Ovary (tissue), 9 donors: ENCODE data around the gene PHACTR1. TPM values are rescaled to one million over a fixed set of nuclear protein-coding genes. Genes with fewer than 3 reads are reported as not detected.

Experiments used
- DNase-seq, 5 donors: peaks; one replicate each; pipeline ENCODE4 v3.0.0-alpha.2; 2019 to 2020
- H3K27ac ChIP-seq, 2 donors: fragments of 200-600 bp; one replicate each; pipeline versions ENCODE4 v1.5.1 to v1.8.0; 2019 to 2022
- H3K27me3 ChIP-seq: fragments of 200-600 bp; one replicate; pipeline ENCODE4 v1.8.0; 2022
- H3K36me3 ChIP-seq: fragments of 200-600 bp; sonication (generic); one replicate; pipeline ENCODE4 v1.5.1; 2019
- H3K4me1 ChIP-seq: one replicate; pipeline ENCODE4 v1.8.1; 2013; ENCODE audit warnings: mild to moderate bottlenecking, moderate library complexity; ENCODE audit not compliant: insufficient read depth
- H3K4me3 ChIP-seq: fragments of 200-600 bp; sonication (generic); one replicate; pipeline ENCODE4 v1.5.1; 2017
- H3K9me3 ChIP-seq, 2 donors: fragments of 200-600 bp in 1 of 2; sonication (generic) in 1 of 2; one replicate each; pipeline versions ENCODE4 v1.5.1 to v1.8.1; 2013 to 2019; ENCODE audit warnings: mild to moderate bottlenecking in 1 of 2, moderate library complexity in 1 of 2
- EP300 ChIP-seq: sonication (generic); formaldehyde crosslinking; IDR thresholded peaks from one replicate; pipeline ENCODE4 v1.6.1; 2017; ENCODE audit warnings: antibody characterized with exemption
- POLR2A ChIP-seq: fragments of 450-650 bp; IDR thresholded peaks from one replicate; pipeline ENCODE4 v1.6.1; 2017; ENCODE audit warnings: antibody characterized with exemption, mild to moderate bottlenecking, moderate library complexity
- WGBS, 3 donors: extraction: QIAGEN DNeasy Blood & Tissue Kit in 1 of 3; methylation state at CpG; one replicate each; pipeline versions ENCODE4 v1.1.5 to v1.1.7; 2013 to 2017; 5-methylcytosine and 5-hydroxymethylcytosine counted together
- intact Hi-C, 4 donors: fragments of 100-400 bp; cut with DNase I; formaldehyde crosslinking; loops; one replicate each; pipeline versions ENCODE4 v1.11.0 to v1.15.1; 2022 to 2023
- polyA plus RNA-seq, 2 donors: library from polyadenylated mRNA; stranded (reverse); fragments of 200-250 nt in 1 of 2; fragments of 350-450 nt in 1 of 2; fragmentation: Illumina TruSeq in 1 of 2; extraction: RNeasy Lipid Tissue Mini Kit (QIAGEN cat#74804) in 1 of 2; gene quantifications; one replicate each; pipeline ENCODE4 v1.2.3, GENCODE V29; 2013 to 2014
- total RNA-seq, 7 donors: library from RNA; depleted of rRNA in 2 of 7; stranded (reverse); fragments of >200 nt in 2 of 7; fragmentation: NEBNext Ultra II Directional in 3 of 7; extraction: Animal tissue kit (Norgen Biotek cat#: 25700) in 3 of 7; gene quantifications; one replicate each; pipeline versions ENCODE4 v1.1.0 to v1.2.4, GENCODE V29; 2016 to 2023
- TF ChIP-seq, protein P1 (sequence below), 3 donors: fragments of 450-650 bp in 2 of 3; fragments of 200-600 bp in 1 of 3; IDR thresholded peaks; one replicate each; pipeline versions ENCODE4 v1.5.1 to v1.8.0; 2016 to 2022; ENCODE audit warnings: antibody characterized with exemption in 3 of 3, mild to moderate bottlenecking in 1 of 3
- donor health status: DM: no; HTN: no; CAD: no; lungs with moderate emphysema.
- donor health status: DM: no; HTN: no; CAD: no.
- donor health status: Bipolar disorder and iron deficiency.
- donor health status: DM: yes; HTN: yes; CAD: no.
- donor health status: DM: no; HTN: no; CAD: no.
- donor health status: DM: yes; HTN: yes; CAD: no.

The PHACTR1 gene
- total and polyA plus RNA-seq, 9 donors: 0.48 to 10.9 (median 3.7) TPM

DNA sequence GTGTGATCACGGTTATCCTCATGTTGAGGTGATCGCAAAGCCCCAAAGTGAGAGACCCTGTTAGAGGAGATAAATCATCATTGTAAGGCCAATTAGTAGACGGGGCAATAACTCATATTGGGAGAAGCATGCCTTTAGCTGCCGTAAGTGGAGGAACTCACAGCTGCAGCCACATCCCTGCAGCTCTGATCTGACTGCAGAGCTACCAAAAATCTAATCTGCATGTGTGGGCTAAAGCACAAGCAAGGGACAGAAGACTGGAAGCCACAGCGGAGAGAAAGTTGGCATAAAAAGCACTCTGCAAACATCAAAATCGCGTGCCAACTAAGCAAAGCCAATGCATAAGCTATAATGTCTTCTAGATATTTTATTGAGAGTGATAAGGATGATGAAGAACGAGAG, 532.0 kb downstream of the PHACTR1 start:
- WGBS, 3 donors: 65 to 69% (median 69%) methylated on average over 8 of the region's 8 CpGs
- Histone ChIP-seq H3K4me3 (no peak overlapping the region), H3K27me3 (no peaks in the 10 kb centered on the region), H3K9me3 (no peaks in the 10 kb centered on the region), H3K27ac (no peak overlapping the region), H3K4me1 (no peaks in the 10 kb centered on the region), H3K36me3 (no peaks in the 10 kb centered on the region)
- intact Hi-C loops: no loop called here
- no peak for TF ChIP-seq EP300
- TF ChIP-seq, protein P1, sequence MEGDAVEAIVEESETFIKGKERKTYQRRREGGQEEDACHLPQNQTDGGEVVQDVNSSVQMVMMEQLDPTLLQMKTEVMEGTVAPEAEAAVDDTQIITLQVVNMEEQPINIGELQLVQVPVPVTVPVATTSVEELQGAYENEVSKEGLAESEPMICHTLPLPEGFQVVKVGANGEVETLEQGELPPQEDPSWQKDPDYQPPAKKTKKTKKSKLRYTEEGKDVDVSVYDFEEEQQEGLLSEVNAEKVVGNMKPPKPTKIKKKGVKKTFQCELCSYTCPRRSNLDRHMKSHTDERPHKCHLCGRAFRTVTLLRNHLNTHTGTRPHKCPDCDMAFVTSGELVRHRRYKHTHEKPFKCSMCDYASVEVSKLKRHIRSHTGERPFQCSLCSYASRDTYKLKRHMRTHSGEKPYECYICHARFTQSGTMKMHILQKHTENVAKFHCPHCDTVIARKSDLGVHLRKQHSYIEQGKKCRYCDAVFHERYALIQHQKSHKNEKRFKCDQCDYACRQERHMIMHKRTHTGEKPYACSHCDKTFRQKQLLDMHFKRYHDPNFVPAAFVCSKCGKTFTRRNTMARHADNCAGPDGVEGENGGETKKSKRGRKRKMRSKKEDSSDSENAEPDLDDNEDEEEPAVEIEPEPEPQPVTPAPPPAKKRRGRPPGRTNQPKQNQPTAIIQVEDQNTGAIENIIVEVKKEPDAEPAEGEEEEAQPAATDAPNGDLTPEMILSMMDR (IDR thresholded peaks at IDR 0.05): no peak
- TF ChIP-seq POLR2A: no peak
- no peak for DNase-seq

DNA sequence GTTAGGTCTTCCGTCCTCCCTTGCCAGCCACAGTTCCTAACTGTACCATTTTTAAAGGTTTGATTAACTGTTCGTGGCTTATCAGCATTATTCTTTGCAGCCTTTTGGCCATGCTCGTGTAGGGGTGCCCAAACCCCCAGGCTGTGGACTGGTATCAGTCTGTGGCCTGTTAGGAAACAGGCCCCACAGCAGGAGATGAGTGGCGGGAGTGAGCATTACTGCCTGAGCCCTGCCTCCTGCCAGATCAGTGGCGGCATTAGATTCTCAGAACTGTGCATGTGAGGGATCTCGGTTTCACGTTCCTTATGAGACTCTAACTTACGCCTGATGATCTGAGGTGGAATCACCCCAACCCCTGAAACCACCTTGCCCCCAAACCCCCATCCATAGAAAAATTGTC, 532.4 kb downstream of the PHACTR1 start:
- Histone ChIP-seq H3K27ac (no peak overlapping the region), H3K9me3 (no peaks in the 10 kb centered on the region), H3K36me3 (no peaks in the 10 kb centered on the region), H3K4me3 (no peak overlapping the region), H3K4me1 (no peaks in the 10 kb centered on the region), H3K27me3 (no peaks in the 10 kb centered on the region)
- no peak for DNase-seq
- 79 to 88% (median 82%) methylated on average over 8 of the region's 8 CpGs for WGBS, 3 donors
- no peak for TF ChIP-seq POLR2A
- TF ChIP-seq EP300: no peak
- TF ChIP-seq, protein P1 (IDR thresholded peaks at IDR 0.05): no peak
- intact Hi-C loops: no loop called here

DNA sequence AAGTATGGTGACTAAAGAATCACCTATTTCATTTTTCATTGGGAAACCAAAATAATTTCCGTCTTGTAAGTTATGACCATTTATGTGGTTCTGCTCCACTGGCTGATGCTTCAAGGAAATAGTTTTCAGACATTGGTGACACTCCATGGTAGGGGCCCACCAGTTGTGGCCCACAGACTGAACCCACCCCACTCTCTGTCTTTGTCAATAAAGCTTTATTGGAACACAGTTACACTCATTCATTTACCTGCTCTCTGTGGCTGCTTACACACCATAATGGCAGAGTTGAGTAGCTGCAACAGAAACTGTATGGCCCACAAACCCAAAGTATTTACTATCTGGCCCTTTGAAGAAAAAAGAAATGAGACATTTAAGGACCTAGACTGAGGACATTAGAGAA, 533.2 kb downstream of the PHACTR1 start:
- intact Hi-C loops: no loop called here
- no peaks in the 10 kb centered on the region for H3K27me3 ChIP-seq
- H3K9me3 ChIP-seq: no peaks in the 10 kb centered on the region
- H3K27ac ChIP-seq: no peak overlapping the region
- DNase-seq: no peak
- no peaks in the 10 kb centered on the region for H3K4me1 ChIP-seq
- no peak overlapping the region for H3K4me3 ChIP-seq
- no peak for TF ChIP-seq POLR2A
- no peak for TF ChIP-seq EP300
- TF ChIP-seq, protein P1 (IDR thresholded peaks at IDR 0.05): no peak
- H3K36me3 ChIP-seq: no peaks in the 10 kb centered on the region
- 92 to 100% (median 93%) methylated on average over 1 of the region's 1 CpG for WGBS, 3 donors

DNA sequence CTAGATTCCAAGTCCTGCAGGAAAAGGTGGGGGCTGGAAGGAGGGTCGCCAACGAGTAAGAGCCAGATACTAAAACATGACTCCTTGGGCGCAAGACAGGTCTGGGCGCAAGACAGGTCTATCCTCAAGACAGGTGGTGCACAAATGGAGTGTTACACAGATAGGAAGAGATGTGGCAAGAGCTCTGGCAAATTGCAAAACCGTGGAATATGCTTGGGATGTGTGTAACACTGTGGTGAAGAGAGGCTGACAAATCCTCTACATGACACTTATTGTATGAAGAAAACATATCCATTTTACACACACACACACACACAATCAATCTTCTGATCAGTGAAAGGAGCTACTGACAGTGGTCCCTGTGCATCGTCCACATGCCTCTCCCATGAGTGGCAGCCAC, 534.1 kb downstream of the PHACTR1 start:
- TF ChIP-seq, protein P1 (IDR thresholded peaks at IDR 0.05): no peak
- TF ChIP-seq EP300 (no peak), POLR2A (no peak)
- H3K36me3 ChIP-seq: no peaks in the 10 kb centered on the region
- H3K27ac ChIP-seq: no peak overlapping the region
- intact Hi-C loops: no loop called here
- H3K4me3 ChIP-seq: no peak overlapping the region
- H3K27me3 ChIP-seq: no peaks in the 10 kb centered on the region
- H3K4me1 ChIP-seq: no peaks in the 10 kb centered on the region
- no peak for DNase-seq
- WGBS, 3 donors: 66 to 76% (median 70%) methylated on average over 6 of the region's 6 CpGs
- no peaks in the 10 kb centered on the region for H3K9me3 ChIP-seq

DNA sequence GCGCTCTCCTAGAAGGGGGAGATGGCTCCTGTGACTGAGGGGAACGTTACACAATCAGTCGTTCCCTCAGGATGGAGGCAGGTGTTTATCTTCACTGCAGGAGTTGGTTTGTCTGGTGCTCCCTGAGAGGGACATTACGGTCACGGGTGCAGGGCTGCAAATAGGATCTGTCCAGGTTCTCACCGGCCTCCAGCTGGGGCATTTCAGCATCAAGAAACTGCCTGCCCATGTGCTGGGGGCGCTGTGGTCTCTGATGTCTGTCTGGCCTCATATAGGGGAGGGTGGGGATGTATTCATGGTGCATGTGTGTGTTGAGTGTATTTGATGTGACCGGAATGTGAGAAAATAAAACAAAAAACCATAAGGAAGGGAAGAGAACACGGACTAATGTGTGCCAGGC, 534.7 kb downstream of the PHACTR1 start:
- Histone ChIP-seq H3K4me3 (no peak overlapping the region), H3K27ac (no peak overlapping the region), H3K36me3 (no peaks in the 10 kb centered on the region), H3K4me1 (no peaks in the 10 kb centered on the region), H3K27me3 (no peaks in the 10 kb centered on the region), H3K9me3 (no peaks in the 10 kb centered on the region)
- WGBS, 3 donors: 61 to 84% (median 63%) methylated on average over 9 of the region's 9 CpGs
- DNase-seq: no peak
- intact Hi-C loops: no loop called here
- no peak for TF ChIP-seq POLR2A
- TF ChIP-seq EP300: no peak
- TF ChIP-seq, protein P1 (IDR thresholded peaks at IDR 0.05): no peak
